ENCODE measurements around the gene DEFB116.
"Not testable (repeated sequence)": the region's sequence is repeated elsewhere in the genome, so short reads cannot be mapped to it uniquely, and the experiment has no call there.

DEFB116 gene, protein sequence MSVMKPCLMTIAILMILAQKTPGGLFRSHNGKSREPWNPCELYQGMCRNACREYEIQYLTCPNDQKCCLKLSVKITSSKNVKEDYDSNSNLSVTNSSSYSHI
- 0 to 0.12 reads per million in 2 experiments for total RNA-seq

DNA sequence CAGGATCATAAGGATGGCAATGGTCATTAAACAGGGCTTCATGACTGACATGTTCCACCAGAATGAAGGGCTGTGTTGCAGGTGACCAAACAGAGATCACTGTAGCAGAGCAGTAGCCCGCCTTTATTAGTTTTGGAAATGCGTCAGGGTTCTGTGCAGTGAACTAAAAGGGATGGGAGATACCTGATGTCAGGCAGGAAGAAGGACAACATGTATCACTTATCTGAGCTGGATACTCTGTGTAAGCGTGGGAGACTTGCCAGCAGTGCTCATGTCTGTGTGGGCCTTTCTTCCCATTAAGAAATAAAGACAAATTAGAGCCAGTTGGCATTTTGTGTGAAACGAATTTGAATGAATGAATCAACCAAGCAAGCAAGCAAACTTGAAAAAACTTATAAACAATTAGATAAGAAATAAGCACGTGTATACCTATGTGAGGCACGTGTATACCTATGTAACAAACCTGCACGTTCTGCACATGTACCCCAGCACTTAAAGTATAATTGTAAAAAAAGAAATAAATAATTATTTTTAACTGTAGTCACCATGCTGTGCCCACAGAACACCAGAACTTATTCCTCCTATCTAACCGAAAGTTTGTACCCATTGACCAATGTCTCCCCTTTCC lies at the start of gene DEFB116:
DEFB116 (minus strand) TSS at position 51 of the 628 bp plus-strand sequence; CDS start at position 51, 0 bp downstream.
- no peak for DNase-seq (ENCODE audit: low read depth)

DNA sequence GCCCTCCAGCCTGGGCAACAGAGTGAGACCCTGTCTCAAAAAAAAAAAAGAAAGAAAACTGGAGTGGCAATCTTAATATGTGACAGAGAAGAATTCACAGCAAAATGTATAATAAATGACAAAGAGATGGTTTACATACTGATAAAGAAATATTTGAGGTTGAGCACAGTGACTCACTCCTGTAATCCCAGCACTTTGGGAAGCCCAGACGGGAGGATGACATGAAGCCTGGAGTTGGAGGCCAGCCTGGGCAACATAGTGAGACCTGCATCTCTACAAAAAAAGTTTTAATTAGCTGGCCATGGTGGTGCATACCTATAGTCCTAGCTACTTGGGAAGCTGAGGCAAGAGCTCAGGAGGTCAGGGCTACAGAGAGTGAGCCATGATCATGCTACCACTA lies 47.6 kb upstream of the DEFB116 start:
- DNase-seq (ENCODE audit: low read depth), result no peak

- no peak for DNase-seq (ENCODE audit: low read depth)
These were observed 33.1 kb upstream of the DEFB116 start for GRCh38 chr20:31341470-31341869.

DNA sequence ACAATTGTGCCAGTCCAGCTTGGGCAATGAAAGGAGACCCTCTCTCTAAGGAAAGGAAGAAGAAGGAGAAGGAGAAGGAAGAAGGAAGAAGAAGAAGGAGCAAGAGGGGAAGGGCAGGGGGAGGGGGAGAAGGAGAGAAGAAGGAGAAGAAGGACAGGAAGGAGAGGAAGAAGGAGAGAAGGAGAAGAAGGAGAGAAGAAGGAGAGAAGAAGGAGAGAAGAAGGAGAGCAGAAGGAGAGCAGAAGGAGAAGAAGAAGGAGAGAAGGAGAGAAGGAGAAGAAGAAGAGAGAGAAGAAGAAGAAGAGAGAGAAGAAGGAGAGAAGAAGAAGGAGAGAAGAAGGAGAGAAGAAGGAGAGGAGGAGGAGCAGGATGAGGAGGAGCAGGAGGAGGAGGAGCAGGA lies 22.5 kb upstream of the DEFB116 start:
- no peak for DNase-seq (ENCODE audit: low read depth)

DNA sequence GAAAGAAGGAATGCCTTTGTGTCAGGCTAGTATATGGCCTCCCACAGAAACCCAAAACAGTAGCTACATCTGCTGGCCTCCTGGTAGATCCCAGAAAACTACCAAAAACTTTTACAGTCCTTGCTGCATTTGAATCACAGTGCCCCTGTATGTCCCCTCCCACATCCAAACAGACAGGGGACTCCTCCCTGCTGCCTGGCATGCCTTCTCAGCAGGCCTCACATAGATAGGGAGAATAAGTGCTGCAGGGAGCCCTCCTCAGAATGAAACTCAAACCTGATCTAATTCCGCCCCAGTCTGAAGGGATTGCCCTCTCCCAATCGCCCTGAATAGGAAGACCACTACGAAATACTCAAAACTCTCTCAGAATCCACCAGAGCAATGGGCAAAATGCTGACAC lies 14.1 kb upstream of the DEFB116 start:
- DNase-seq (ENCODE audit: low read depth), result no peak

GRCh38 chr20:31284964-31285363 lies 23.4 kb downstream of the DEFB116 start:
- not testable (repeated sequence) for DNase-seq (ENCODE audit: low read depth)

DNA sequence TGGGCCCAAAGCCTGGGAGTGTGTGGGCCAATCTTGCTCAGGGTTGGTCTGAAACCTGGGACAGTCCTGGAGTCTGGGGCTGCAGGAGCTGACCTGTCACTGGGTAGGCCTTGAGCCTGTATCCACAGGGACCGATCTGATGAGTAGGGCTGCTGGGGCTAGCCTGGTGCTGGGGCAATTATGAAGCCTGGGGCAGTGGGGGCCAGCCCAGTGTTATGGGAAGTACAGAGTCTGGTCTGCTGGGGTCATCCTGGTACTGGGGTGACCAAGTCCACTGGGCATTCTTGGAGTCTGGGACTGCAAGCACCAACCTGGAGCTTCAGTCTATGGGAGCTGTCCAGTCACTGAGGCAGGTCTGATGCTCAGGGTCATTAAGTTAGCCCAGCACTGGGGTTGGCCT lies 30.2 kb downstream of the DEFB116 start:
- no peak for DNase-seq (ENCODE audit: low read depth)

DNA sequence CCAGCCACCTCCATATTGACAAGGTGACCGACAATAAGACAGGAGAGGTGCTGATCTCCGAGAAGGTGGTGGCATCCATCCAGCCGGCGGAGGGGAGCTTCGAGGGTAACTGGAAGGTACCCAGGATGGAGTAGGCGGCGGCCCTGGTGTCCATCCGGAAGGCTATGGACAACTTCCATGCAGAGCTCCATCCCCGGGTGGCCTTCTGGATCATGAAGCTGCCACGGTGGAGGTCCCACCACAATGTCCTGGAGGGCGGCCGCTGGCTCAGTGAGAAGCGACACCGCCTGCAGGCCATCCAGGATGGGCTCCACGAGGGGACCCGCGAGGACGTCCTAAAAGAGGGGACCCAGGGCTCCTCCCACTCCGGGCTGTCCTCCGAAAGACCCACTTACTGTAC lies 33.9 kb downstream of the DEFB116 start:
- DNase-seq (ENCODE audit: low read depth), result no peak

DNA sequence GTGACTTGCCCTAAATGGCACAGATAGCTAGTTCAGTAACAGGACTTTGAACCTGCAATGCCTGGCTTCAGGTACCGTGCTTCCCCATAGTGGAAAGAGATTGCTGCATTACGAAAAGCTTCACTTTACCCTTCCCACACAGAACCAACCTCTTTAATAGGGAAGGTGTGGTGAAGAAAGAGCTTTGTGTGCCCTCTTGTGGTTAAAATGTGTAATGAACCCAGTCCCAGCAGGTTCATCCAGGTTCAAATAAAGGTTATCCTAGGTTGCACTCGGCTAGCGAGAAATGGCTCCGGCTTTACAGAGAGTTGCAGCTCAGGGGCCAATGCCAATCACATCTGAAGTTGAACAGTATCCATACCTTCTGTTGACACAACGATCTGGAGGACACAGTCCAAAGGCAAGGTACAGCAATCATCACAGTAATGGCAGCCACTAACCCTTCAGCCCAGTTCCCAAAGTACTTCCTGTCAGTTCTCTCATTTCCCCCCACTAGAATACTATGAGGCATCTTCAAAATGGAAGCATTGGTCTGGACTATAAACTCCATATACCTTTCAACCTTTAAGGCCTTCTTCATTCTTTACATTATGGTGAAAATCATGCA lies 48.0 kb downstream of the DEFB116 start:
- no peak for DNase-seq (ENCODE audit: low read depth)

- DNase-seq (ENCODE audit: low read depth), result no peak
These were observed 51.0 kb downstream of the DEFB116 start, which contains the start of gene DEFB115 for GRCh38 chr20:31257364-31257763. Gene DEFB115 (plus strand): TSS chr20:31257664. CDS start chr20:31257664, 0 bp downstream.

DNA sequence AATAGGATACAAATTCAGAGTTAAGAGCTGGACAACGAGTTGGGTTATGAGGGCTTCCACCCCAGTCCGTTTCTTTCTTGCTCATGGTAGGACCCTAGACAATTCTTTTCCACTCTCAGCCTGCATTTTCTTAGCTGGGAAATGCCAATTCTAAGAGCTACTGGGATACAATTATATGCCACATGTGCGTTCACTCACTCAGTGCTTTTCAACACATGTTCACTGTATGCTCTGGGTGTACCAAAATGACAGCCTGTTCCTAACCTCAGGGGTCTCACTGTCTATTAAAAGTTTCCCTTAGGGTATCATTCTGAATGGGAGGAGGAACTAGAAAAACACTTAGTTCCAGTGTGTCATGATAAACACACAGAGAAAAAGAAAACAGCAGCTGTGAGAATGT lies 51.4 kb downstream of the DEFB116 start:
- no peak for DNase-seq (ENCODE audit: low read depth)

Data from T follicular helper cell (primary cell).